SK-N-SH (cell line): ENCODE measurements around the gene VDR. TPM values are rescaled to one million over a fixed set of nuclear protein-coding genes. Genes with fewer than 3 reads are reported as not detected.

Source experiments
- CTCF ChIA-PET: fragments of 300-600, 350-600 bp; formaldehyde crosslinking; extraction: SDS; loops from one replicate; lab custom pipeline; 2021; lab: Yijun Ruan, JAX
- POLR2A ChIA-PET: fragments of 350-600 bp; sonication (Branson Sonifier 250); formaldehyde crosslinking; extraction: SDS; loops from one replicate; lab custom pipeline; 2020; ENCODE audit warnings: antibody characterized with exemption, inconsistent platforms; lab: Yijun Ruan, JAX
- DNase-seq: peaks from one replicate; pipeline ENCODE4 v3.0.0; 2012
- H2AFZ ChIP-seq: fragments of 200-600 bp; sonication (generic); 2 replicates; pipeline ENCODE4 v1.8.1; 2016; ENCODE audit warnings: antibody characterized with exemption, mild to moderate bottlenecking, low read depth
- H3F3A ChIP-seq: fragments of 200-600 bp; sonication (generic); replicated peaks from 2 replicates; pipeline ENCODE3; 2016; ENCODE audit warnings: antibody characterized with exemption, mild to moderate bottlenecking; ENCODE audit not compliant: insufficient read depth
- H3K27ac ChIP-seq, 2 experiments: fragments of 200-500 bp in 1 of 2; fragments of 200-600 bp in 1 of 2; sonication (Bioruptor generic) in 1 of 2; sonication (generic), shearing (Covaris generic) in 1 of 2; 2 replicates each; pipeline versions ENCODE4 v1.5.1 to v1.6.1; 2014 to 2016; ENCODE audit warnings: low read depth in 2 of 2, inconsistent platforms in 1 of 2, low read length in 1 of 2, mild to moderate bottlenecking in 1 of 2, mixed read lengths in 1 of 2
- H3K27me3 ChIP-seq: fragments of 200-600 bp; sonication (generic), shearing (Covaris generic); 2 replicates; pipeline ENCODE4 v1.6.1; 2016; ENCODE audit warnings: mixed run types; ENCODE audit not compliant: insufficient read depth
- H3K36me3 ChIP-seq, 2 experiments: fragments of 200-500 bp in 1 of 2; fragments of 200-600 bp in 1 of 2; sonication (Bioruptor generic) in 1 of 2; sonication (generic) in 1 of 2; replicated peaks in 1 of 2; 2 replicates each; pipeline versions ENCODE3 to v1.5.1; 2014 to 2016; ENCODE audit warnings: low read length in 1 of 2, mild to moderate bottlenecking in 1 of 2; ENCODE audit not compliant: insufficient read depth in 2 of 2, control insufficient read depth in 1 of 2
- H3K4me1 ChIP-seq, 2 experiments: fragments of 200-500 bp in 1 of 2; fragments of 200-600 bp in 1 of 2; sonication (Bioruptor generic) in 1 of 2; sonication (generic), shearing (Covaris generic) in 1 of 2; 2 replicates each; pipeline versions ENCODE4 v1.5.1 to v1.6.1; 2014 to 2016; ENCODE audit warnings: low read depth in 1 of 2, low read length in 1 of 2, mixed run types in 1 of 2; ENCODE audit not compliant: insufficient read depth in 2 of 2, control insufficient read depth in 1 of 2
- H3K4me2 ChIP-seq: fragments of 200-600 bp; sonication (generic), shearing (Covaris generic); 2 replicates; pipeline ENCODE4 v1.6.1; 2017; ENCODE audit warnings: mixed run types
- H3K4me3 ChIP-seq, 2 experiments: fragments of 200-500 bp in 1 of 2; fragments of 200-600 bp in 1 of 2; sonication (Bioruptor generic) in 1 of 2; sonication (generic), shearing (Covaris generic) in 1 of 2; 2 replicates each; pipeline versions ENCODE4 v1.5.1 to v1.8.1; 2014 to 2016; ENCODE audit warnings: low read depth in 2 of 2, inconsistent platforms in 1 of 2, low read length in 1 of 2, mild to moderate bottlenecking in 1 of 2, mixed read lengths in 1 of 2, moderate library complexity in 1 of 2
- H3K79me2 ChIP-seq: fragments of 200-600 bp; sonication (generic); 2 replicates; pipeline ENCODE4 v1.8.1; 2017; ENCODE audit warnings: mild to moderate bottlenecking; ENCODE audit not compliant: insufficient read depth
- H3K9ac ChIP-seq: fragments of 200-600 bp; sonication (generic); 2 replicates; pipeline ENCODE4 v1.6.1; 2017; ENCODE audit warnings: mixed run types
- H3K9me2 ChIP-seq: fragments of 200-600 bp; sonication (generic); 2 replicates; pipeline ENCODE4 v1.6.1; 2017; ENCODE audit warnings: mixed run types
- H3K9me3 ChIP-seq: fragments of 200-600 bp; sonication (generic); 2 replicates; pipeline ENCODE4 v1.6.1; 2017; ENCODE audit warnings: mixed run types, mild to moderate bottlenecking, moderate library complexity
- H4K20me1 ChIP-seq: fragments of 200-600 bp; sonication (generic); 2 replicates; pipeline ENCODE4 v1.6.1; 2017; ENCODE audit warnings: mild to moderate bottlenecking, mixed run types; ENCODE audit not compliant: insufficient read depth
- CHD2 ChIP-seq: fragments of 150-350 bp; IDR thresholded peaks from 2 replicates; pipeline ENCODE4 v1.6.1; 2018; ENCODE audit warnings: low read length; ENCODE audit not compliant: partially characterized antibody
- EP300 ChIP-seq, 2 experiments: IDR thresholded peaks; 2 replicates each; pipeline versions ENCODE4 v1.4.0 to v1.6.1; 2012; ENCODE audit warnings: borderline replicate concordance in 1 of 2, low read depth in 1 of 2, low read length in 1 of 2
- FOXJ3 ChIP-seq: sonication (generic); formaldehyde crosslinking; IDR thresholded peaks from 2 replicates; pipeline ENCODE4 v1.5.1; 2020; ENCODE audit warnings: mild to moderate bottlenecking, missing genetic modification reagents
- FOXM1 ChIP-seq: IDR thresholded peaks from 2 replicates; pipeline ENCODE4 v1.4.0; 2012; ENCODE audit warnings: low read depth, mild to moderate bottlenecking
- GABPA ChIP-seq: IDR thresholded peaks from 2 replicates; pipeline ENCODE4 v1.4.0; 2012; ENCODE audit warnings: low read depth, mild to moderate bottlenecking
- JUND ChIP-seq: IDR thresholded peaks from 2 replicates; pipeline ENCODE4 v1.4.0; 2012
- MXI1 ChIP-seq: IDR thresholded peaks from 2 replicates; pipeline ENCODE4 v1.6.1; 2012; ENCODE audit warnings: mild to moderate bottlenecking, low read depth, low read length, improper control_type of control experiment
- NFIC ChIP-seq: IDR thresholded peaks from 2 replicates; pipeline ENCODE4 v1.4.0; 2012; ENCODE audit warnings: borderline replicate concordance
- POLR2AphosphoS5 ChIP-seq: IDR thresholded peaks from 2 replicates; pipeline ENCODE4 v1.6.1; 2012; ENCODE audit warnings: low read depth, low read length
- RAD21 ChIP-seq: IDR thresholded peaks from 2 replicates; pipeline ENCODE4 v1.6.1; 2012; ENCODE audit warnings: mild to moderate bottlenecking, low read length
- RCOR1 ChIP-seq: fragments of 150-350 bp; IDR thresholded peaks from 2 replicates; pipeline ENCODE4 v1.6.1; 2017; ENCODE audit warnings: antibody characterized with exemption, low read length
- SMC3 ChIP-seq: IDR thresholded peaks from 2 replicates; pipeline ENCODE4 v1.6.1; 2012; ENCODE audit warnings: low read depth, low read length, improper control_type of control experiment
- TCF12 ChIP-seq: IDR thresholded peaks from 2 replicates; pipeline ENCODE4 v1.4.0; 2012
- TEAD4 ChIP-seq: IDR thresholded peaks from 2 replicates; pipeline ENCODE4 v1.4.0; 2012; ENCODE audit warnings: mild to moderate bottlenecking, borderline replicate concordance; ENCODE audit not compliant: insufficient read depth
- WGBS: methylation state at CpG from one replicate; pipeline ENCODE4 v1.1.6; 2017; ENCODE audit warnings: low lambda C conversion rate; 5-methylcytosine and 5-hydroxymethylcytosine counted together
- polyA plus RNA-seq, 3 experiments: library from polyadenylated mRNA; depleted of rRNA; stranded (reverse); fragments of >200 nt; gene quantifications; 2 replicates each; pipeline ENCODE4 v1.2.3, GENCODE V29; 2012
- TF ChIP-seq, protein P1 (sequence below): IDR thresholded peaks from 2 replicates; pipeline ENCODE4 v1.4.0; 2012; ENCODE audit warnings: low read depth

Gene VDR
- polyA plus RNA-seq, 1 of the 3 experiments (the other 2 are of a cell fraction) = 0.33 TPM

DNA sequence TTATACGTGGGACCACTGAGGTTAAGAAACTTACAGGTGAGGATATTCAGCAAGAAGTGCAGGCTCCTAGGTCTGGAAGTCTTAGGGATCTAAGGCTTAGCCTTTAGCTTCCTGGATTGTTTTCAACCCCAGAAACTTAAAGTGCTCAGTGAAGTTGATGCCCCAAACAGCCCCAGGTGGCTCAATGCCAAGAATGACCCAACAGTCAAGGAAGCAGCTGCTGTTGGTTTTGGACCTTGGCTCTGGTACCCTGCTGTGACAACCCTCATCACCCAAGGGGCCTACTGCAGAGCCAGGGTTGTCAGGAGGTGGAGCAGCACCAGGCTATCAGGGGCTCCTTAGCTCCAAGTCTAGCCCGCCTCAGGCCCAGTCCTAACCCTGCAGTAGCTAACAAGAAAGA, 36.8 kb downstream of the VDR start:
- H3K79me2 ChIP-seq = no peaks in the 10 kb centered on the region
- H4K20me1 ChIP-seq = no peaks in the 10 kb centered on the region
- WGBS = 100% methylated on average over 1 of the region's 2 CpGs
- H3K4me2 ChIP-seq = no peak overlapping the region
- peaks cover 0 to 8% of the 10 kb centered on the region in 2 experiments; a peak in 1 of 4 replicates for H3K4me1 ChIP-seq
- no peaks in the 10 kb centered on the region for H3K27me3 ChIP-seq
- H3K4me3 ChIP-seq = no peak overlapping the region
- peak overlapping the region; percentile 85 for H2AFZ ChIP-seq
- no peaks in the 10 kb centered on the region for H3F3A ChIP-seq
- no peaks in the 10 kb centered on the region for H3K9me3 ChIP-seq
- no peaks in the 10 kb centered on the region for H3K36me3 ChIP-seq
- H3K27ac ChIP-seq = no peak overlapping the region
- ChIA-PET CTCF (interaction anchor here (1.1 to 1.5 kb wide), 4 partner anchors 29 to 82 kb away, joined by 4 to 5 read pairs (median 4); partner anchors contain the start of gene VDR), POLR2A (no interaction called here)
- no peak overlapping the region for H3K9ac ChIP-seq
- no peaks in the 10 kb centered on the region for H3K9me2 ChIP-seq
- no peak for TF ChIP-seq TCF12
- no peak for TF ChIP-seq GABPA
- TF ChIP-seq TEAD4 = no peak
- no peak for TF ChIP-seq POLR2AphosphoS5
- TF ChIP-seq, protein P1, sequence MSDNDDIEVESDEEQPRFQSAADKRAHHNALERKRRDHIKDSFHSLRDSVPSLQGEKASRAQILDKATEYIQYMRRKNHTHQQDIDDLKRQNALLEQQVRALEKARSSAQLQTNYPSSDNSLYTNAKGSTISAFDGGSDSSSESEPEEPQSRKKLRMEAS = no peak
- no peak for TF ChIP-seq CHD2
- DNase-seq = no peak

DNA sequence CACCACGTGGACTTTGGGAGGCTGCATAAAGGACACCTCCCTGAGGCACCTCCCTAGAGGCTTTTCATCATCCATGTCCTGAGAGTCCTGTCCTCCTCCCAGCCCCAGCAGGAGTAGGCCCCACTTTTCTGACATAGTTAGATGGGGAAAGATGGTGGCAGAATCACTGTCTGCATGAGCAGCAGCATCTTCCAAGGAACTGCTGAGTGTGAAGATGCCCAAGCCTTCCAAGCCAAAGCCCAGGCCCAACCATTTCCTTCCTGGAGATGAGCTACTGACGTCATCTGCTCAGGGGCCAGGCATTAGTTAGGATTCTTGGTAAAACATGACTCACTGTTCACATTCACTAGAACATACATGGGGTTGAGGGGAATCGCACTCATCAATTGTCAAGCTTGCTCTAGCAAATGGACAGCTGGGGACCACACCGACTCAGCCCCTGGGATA, 37.3 kb downstream of the VDR start:
- Histone ChIP-seq H3K9me2 (no peaks in the 10 kb centered on the region), H4K20me1 (no peaks in the 10 kb centered on the region), H2AFZ (peak overlapping the region; percentile 85), H3K4me3 (no peak overlapping the region), H3K9me3 (no peaks in the 10 kb centered on the region), H3K36me3 (no peaks in the 10 kb centered on the region), H3K79me2 (no peaks in the 10 kb centered on the region), H3F3A (no peaks in the 10 kb centered on the region), H3K4me2 (no peak overlapping the region), H3K27ac (no peak overlapping the region; a peak in 1 of 4 replicates), H3K4me1 (peaks cover 0 to 8% of the 10 kb centered on the region in 2 experiments; a peak in 1 of 4 replicates), H3K9ac (no peak overlapping the region), H3K27me3 (no peaks in the 10 kb centered on the region)
- ChIA-PET CTCF (interaction anchor here (1.1 to 1.5 kb wide), 5 partner anchors 29 to 82 kb away, joined by 4 to 5 read pairs (median 4); partner anchors contain the start of gene VDR), POLR2A (no interaction called here)
- DNase-seq = no peak
- TF ChIP-seq EP300 (IDR thresholded peaks at IDR 0.05; ENCODE audit: borderline replicate concordance in 1 of 2, low read depth in 1 of 2, low read length in 1 of 2) = no peak
- no peak for TF ChIP-seq RCOR1
- TF ChIP-seq RAD21 = no peak
- no peak for TF ChIP-seq SMC3
- TF ChIP-seq FOXM1 = no peak
- TF ChIP-seq CHD2 = no peak
- TF ChIP-seq, all 33 proteins: peak for 0
- WGBS = 75% methylated on average over 4 of the region's 4 CpGs

- Histone ChIP-seq H3K4me2 (no peak overlapping the region), H3K9me2 (no peaks in the 10 kb centered on the region), H3K79me2 (no peaks in the 10 kb centered on the region), H3K4me1 (no peaks in the 10 kb centered on the region), H3K4me3 (no peak overlapping the region), H4K20me1 (no peaks in the 10 kb centered on the region), H3K27ac (no peak overlapping the region), H3K9ac (no peak overlapping the region), H3K36me3 (no peaks in the 10 kb centered on the region), H3F3A (no peaks in the 10 kb centered on the region), H3K9me3 (no peaks in the 10 kb centered on the region), H2AFZ (no peak overlapping the region), H3K27me3 (no peaks in the 10 kb centered on the region)
- ChIA-PET CTCF (interaction anchor here (0.6 to 1.9 kb wide), 4 partner anchors 27 to 139 kb away, joined by 3 to 8 read pairs (median 3); partner anchors contain the start of gene VDR), POLR2A (no interaction called here)
- no peak for DNase-seq
- TF ChIP-seq NFIC = no peak
- no peak for TF ChIP-seq TEAD4
- TF ChIP-seq, protein P1 = no peak
- no peak for TF ChIP-seq JUND
- no peak for TF ChIP-seq MXI1
- TF ChIP-seq POLR2AphosphoS5 = no peak
- TF ChIP-seq EP300 (IDR thresholded peaks at IDR 0.05; ENCODE audit: borderline replicate concordance in 1 of 2, low read depth in 1 of 2, low read length in 1 of 2) = no peak
- TF ChIP-seq FOXJ3 (CRISPR knock-in tag) = no peak
- 82% methylated on average over 12 of the region's 14 CpGs for WGBS
Measured at GRCh38 chr12:47864646-47865235, 40.1 kb downstream of the VDR start.
